ENCODE data around the gene THADA.
A peak's percentile ranks its signal among the peaks of the same experiment; 100 is the strongest.

Gene THADA

GRCh38 chr2:43270930-43271615, 324.8 kb downstream of the THADA start:
- no peak for DNase-seq (ENCODE audit: extremely low spot score)
- POLR2A ChIA-PET = no interaction called here
- CTCF ChIA-PET = interaction anchor here (0.7 to 1.8 kb wide), 5 partner anchors 16 to 59 kb away, joined by 3 to 6 read pairs (median 4); no protein-coding TSS in a partner anchor
- no peak for TF ChIP-seq CTCF (IDR thresholded peaks at IDR 0.05; ENCODE audit: control extremely low read depth, extremely low read depth, low read depth, missing control alignments)

DNA sequence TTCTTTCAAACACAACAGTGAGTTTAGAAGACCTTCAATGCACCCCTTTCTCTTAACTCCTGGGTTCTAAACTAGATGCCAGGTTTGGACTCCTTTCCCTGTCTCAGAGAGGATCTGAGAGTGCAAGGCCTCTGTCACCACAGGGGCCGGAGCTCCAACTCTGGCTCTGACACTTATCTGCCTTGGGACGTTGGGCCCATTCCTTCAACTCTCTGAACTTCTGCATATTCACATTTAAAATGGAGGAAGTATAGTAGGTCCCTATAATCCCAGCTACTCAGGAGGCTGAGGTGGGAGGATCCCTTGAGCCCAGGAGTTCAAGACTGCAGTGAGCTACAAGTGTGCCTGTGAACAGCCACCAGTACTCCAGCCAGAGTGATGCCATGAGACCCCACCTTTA, 325.4 kb downstream of the THADA start:
- ChIA-PET POLR2A (no interaction called here), CTCF (interaction anchor here (0.7 to 1.8 kb wide), 5 partner anchors 16 to 60 kb away, joined by 3 to 6 read pairs (median 4); no protein-coding TSS in a partner anchor)
- no peak for DNase-seq (ENCODE audit: extremely low spot score)
- no peak for TF ChIP-seq CTCF (IDR thresholded peaks at IDR 0.05; ENCODE audit: control extremely low read depth, extremely low read depth, low read depth, missing control alignments)

DNA sequence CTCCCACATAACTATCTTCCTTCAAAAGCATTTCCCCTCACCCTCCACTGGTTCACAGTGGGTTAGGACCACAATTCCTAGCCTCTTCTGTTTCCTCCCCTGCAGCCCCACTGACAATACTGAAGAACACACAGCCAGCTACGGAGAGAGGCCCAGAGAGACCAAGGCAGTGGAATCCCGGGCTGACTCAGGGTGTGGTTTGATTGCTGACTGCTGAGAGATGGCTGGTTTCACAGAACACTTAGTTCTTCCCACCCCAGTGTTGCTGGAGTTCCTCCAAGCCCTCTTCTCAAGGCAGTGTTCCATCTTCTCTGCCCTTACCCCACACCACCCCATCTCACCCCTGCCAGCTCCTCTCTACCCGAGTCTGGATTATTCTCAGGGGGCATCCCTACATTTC, 326.1 kb downstream of the THADA start:
- no peak for TF ChIP-seq CTCF (IDR thresholded peaks at IDR 0.05; ENCODE audit: control extremely low read depth, extremely low read depth, low read depth, missing control alignments)
- peak; percentile 32 for DNase-seq (ENCODE audit: extremely low spot score)
- ChIA-PET CTCF (interaction anchor here (1.3 to 1.8 kb wide), 3 partner anchors 21 to 214 kb away, joined by 4 to 5 read pairs (median 4); no protein-coding TSS in a partner anchor), POLR2A (no interaction called here)

DNA sequence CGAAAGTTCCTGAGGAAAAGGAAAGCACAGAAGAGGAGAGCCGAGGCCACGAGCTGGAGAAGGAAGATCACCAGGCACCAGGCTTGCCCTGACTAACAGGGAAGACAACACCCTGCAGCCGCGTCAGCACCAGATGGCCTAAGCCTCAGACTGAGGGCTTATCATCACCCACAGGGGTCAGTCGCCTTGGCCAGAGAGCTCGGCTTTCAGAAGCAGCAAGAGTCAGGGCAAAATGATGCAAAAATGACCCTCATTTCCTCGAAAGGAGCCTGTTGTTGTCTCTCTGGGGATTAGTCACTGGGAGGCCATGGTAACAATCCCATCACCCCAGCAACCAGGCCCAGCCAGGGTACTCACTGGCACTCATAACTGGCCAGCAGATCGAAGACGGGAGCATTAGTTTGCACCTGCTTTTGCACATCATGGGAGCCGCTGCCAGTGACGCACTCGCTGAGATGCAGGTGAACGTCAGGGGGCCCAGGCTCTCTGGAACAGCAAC, 326.7 kb downstream of the THADA start:
- DNase-seq (ENCODE audit: extremely low spot score) = no peak
- POLR2A ChIA-PET = no interaction called here
- TF ChIP-seq CTCF (IDR thresholded peaks at IDR 0.05; ENCODE audit: control extremely low read depth, extremely low read depth, low read depth, missing control alignments) = no peak
- CTCF ChIA-PET = interaction anchor here (1.3 to 1.4 kb wide), 2 partner anchors 22 to 215 kb away, joined by 4 to 5 read pairs; no protein-coding TSS in a partner anchor

DNA sequence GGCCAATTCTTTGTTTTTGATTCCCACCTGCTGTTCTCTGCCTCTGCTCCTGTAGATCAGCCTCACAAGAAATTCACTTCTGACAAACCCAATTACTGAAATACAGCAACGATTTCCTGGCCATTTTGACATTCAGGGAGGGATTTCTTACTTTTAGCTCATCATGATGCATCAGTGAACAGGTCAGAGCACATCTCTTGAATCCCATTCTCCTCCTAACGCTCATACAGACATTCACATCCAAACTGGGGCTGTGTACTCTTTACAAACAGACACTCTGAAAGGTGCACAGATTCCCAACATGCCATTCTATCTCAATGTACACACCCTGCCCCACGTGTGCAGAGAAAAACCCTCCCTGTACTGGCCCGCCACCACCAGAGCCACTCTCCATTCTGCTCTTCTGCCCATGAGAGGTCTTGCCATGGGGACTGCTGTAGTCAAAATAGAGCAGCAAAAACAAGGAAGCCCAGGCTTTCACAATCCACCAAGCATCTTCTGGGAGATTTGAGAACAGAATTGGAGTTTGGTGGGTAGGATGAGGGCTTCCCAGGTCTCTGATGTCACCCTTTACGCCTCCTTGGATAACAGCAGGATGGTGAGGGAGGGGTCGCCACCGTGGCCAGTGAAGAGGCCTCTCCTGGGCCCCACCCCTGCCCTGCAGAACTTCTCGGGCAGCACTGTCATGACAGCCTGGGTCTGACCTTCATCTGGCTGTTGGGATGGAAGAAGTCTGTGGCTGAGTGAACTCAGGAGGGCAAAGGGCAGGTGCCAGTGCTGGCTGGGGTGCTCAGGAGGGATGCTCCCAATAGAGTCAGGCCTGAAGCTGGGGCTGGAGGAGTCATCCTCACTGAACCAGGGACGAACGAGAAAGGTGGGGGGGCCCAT, 327.5 kb downstream of the THADA start:
- ChIA-PET CTCF (interaction anchor here (1.1 to 1.6 kb wide), 4 partner anchors 22 to 216 kb away, joined by 3 to 5 read pairs (median 4); no protein-coding TSS in a partner anchor), POLR2A (no interaction called here)
- no peak for TF ChIP-seq CTCF (IDR thresholded peaks at IDR 0.05; ENCODE audit: control extremely low read depth, extremely low read depth, low read depth, missing control alignments)
- no peak for DNase-seq (ENCODE audit: extremely low spot score)

GRCh38 chr2:43267381-43267780, 328.5 kb downstream of the THADA start:
- no peak for DNase-seq (ENCODE audit: extremely low spot score)
- no peak for TF ChIP-seq CTCF (IDR thresholded peaks at IDR 0.05; ENCODE audit: control extremely low read depth, extremely low read depth, low read depth, missing control alignments)
- POLR2A ChIA-PET = no interaction called here
- CTCF ChIA-PET = interaction anchor here (1.1 to 1.6 kb wide), 4 partner anchors 10 to 36 kb away, joined by 3 to 4 read pairs (median 4); no protein-coding TSS in a partner anchor
